Stimulated activated CD4-positive, alpha-beta T cell treated with anti-CD3 and anti-CD28 coated beads, Interleukin-1b, Interleukin-23, amount 100 ng/mL, for 24 hours (primary cell): ENCODE measurements around the gene RRBP1.

Experiments
- DNase-seq, 4 experiments: peaks; one replicate each; pipeline ENCODE4 v3.0.0-alpha.2; 2020; ENCODE audit warnings: low read depth in 4 of 4, low spot score in 1 of 4

RRBP1 gene

GRCh38 chr20:17648315-17648646 lies 33.8 kb downstream of the RRBP1 start:
- DNase-seq, result no peak

- no peak for DNase-seq
Observed at GRCh38 chr20:17647391-17648314, 34.4 kb downstream of the RRBP1 start.

- DNase-seq, result no peak
Observed at GRCh38 chr20:17646961-17647301, 35.1 kb downstream of the RRBP1 start.

- DNase-seq, result no peak
Observed at GRCh38 chr20:17646209-17646960, 35.7 kb downstream of the RRBP1 start.

DNA sequence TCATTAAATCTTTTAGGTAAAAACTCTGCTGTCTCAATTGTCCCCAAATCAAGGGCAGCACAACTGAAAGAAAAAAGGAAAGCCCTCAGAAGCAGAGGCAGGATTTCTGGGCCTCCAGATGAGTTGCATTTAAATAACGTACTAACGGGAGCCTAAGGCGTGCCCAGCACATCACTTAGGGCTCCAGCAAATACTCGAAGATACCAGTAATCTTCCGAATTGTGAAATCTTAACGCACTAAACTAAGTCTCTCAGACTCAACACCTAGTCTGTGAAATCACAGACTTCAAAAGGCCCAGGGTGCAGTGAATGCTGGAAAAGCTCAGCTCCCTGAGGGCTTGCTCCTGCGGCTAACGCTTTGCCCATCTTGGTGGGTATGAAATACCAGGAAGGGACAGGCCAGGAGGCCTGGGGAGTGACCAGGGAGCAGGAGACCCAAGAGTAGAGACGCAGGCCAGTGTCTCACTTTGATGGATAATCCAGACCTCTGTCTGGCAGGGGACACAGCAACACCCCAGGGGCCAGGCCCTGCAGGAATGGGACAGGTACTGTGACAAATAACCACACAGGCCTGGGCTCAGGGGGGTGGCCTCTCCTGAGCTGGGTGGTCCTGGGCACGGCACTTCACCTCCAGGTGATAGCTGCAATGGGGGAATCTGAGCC lies 36.4 kb downstream of the RRBP1 start:
- DNase-seq, result no peak

DNA sequence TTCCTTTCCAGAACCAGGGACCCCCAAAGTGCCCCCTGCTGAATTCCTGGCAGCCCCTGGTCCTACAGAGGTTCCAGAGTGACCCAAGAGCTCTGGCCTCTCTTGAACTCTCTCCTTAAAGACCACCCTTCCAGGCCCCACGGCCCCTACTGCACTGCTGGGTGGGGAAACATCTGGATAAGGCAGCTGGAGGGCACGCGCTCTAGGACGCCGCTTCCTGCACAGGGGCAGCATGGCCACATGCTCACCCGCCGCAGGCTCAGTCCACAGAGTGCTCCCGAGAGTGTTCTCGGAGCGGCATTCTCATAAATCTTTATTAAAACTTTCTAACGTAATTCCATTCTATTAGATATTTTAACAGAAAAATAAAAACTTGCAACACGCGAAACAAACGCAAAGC lies 37.0 kb downstream of the RRBP1 start:
- DNase-seq, result no peak

DNA sequence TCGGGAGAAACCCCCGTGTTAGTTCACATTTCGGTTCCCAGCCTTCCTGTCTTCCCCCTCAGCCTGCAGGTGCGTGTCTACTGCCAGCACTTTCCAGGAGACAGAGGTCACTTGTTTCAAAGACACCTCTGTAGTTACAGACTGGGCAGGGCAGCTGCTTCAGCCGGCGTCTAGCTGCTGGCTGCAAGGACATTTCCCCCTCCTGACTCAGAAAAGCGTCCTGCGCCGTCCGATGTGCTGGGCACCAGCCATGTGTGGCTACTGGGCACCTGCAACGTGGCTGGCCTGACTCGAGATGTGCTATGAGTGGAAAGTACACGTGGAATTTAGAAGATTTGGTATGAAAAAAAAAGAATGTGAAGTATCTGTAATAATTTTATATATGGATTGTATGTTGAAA lies 37.6 kb downstream of the RRBP1 start:
- DNase-seq, result no peak

- no peak for DNase-seq
Observed at GRCh38 chr20:17643531-17644188, 38.4 kb downstream of the RRBP1 start.

GRCh38 chr20:17642404-17643269 lies 39.4 kb downstream of the RRBP1 start:
- no peak for DNase-seq

DNA sequence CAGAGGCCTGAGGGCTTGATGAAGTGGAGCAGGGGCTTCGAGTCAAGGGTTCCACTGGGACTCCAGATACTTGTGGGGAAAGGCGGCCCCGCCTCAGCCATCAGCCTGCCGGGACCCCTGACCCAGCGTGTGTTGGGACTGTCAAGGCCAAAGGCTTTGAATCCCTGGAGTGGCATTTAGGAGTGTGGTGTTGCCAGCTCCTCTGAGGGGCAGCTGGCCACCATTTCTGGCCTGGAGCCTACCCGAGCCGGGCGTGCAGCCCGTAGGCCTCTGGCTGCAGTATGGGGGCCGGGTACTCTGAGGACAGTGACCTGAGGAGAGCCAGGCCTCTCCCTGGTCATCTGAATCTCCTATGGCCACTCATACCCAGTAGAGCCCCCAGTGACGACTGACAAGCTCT lies 40.0 kb downstream of the RRBP1 start:
- no peak for DNase-seq

DNA sequence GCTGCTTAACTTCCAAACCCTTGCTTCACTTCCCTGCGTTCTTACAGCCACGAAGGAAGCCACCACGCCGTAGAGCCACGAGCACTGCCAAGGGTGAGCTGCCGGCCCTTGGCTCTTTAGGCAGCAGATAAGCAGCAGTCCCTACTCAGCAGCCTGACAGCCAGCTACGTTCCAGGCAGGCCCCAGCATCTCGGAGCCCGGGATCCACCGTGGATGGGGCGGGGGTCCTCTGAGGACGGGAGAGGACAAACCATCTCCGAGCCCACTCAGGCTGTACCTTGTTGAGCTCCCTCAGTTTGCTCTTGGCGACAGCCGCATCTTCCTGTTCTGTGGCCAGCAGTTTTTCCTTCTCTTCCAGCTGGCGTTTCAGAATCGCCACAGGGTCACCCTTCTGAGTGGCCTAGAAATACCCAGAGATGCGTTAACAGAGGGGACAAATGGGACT lies 40.5 kb downstream of the RRBP1 start:
- no peak for DNase-seq

- no peak for DNase-seq
Observed at GRCh38 chr20:17640875-17641378, 41.1 kb downstream of the RRBP1 start.

DNA sequence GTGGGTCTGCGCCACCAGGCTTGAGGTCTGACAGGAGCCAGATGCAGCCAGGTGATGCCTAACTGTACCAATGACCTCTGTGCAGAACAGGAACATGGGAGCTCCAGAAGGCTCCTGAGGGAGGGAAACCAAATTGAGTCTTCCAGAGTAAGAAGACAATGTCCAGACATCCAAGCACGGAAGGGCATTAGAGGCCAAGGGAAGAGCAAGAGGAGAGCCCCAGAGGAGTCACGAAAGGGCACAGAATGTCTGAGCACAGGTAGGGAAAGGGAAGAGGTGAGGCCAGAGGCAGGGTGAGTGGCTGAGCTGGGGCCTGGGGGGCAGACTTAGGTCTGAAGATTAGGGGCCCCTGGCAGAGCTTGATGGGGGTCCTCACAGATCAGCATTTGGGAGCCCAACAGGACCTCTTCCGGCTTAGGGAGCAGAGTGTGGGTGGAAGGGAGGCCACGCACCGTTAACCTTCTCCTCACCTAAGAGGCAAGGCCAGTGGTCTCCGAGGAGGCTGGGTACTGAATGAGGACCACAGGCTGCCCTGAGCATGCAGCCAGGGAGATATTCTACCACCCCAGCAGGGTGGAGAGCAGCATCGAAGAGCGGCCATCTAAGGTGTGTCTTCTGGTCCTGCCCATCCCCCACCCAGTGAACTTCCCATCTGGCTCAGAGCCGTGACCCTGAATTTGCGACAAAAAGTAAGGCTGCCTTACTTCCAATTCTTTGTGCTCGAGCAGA lies 41.7 kb downstream of the RRBP1 start:
- no peak for DNase-seq

GRCh38 chr20:17638835-17639407 lies 43.1 kb downstream of the RRBP1 start:
- no peak for DNase-seq

DNA sequence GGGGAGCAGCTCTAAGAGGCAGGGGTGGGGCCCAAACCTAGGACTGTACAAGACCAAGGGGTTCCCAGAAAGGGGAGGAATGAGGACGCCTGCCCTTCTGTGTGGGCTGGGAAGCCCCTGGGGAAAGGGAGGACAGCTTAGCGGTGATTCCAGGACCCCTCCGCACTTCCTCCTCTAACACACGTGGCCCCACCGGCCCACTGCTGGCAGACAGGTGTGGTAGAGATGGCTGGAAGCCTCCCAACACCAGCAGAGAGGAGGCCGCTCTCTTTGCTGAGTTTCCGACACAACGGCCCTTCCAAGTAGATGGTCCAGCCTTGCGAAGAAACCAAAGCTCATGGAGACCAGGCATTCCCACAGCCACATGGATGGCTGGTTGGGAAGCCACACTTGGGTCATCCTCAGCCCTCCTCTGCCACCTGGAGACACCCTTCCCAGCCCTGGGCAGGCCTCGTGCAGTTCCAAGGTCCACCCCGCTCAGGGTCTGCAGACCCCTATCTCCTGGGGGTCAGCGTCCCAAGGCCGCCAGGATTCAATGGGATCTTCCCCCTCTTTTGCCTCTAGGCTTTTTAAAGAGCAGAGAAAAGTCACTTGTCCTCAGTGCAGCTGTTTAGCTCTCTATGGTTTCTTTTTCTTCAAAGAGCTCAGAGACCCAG lies 43.9 kb downstream of the RRBP1 start:
- no peak for DNase-seq

GRCh38 chr20:17637413-17637780 lies 44.6 kb downstream of the RRBP1 start:
- no peak for DNase-seq

DNA sequence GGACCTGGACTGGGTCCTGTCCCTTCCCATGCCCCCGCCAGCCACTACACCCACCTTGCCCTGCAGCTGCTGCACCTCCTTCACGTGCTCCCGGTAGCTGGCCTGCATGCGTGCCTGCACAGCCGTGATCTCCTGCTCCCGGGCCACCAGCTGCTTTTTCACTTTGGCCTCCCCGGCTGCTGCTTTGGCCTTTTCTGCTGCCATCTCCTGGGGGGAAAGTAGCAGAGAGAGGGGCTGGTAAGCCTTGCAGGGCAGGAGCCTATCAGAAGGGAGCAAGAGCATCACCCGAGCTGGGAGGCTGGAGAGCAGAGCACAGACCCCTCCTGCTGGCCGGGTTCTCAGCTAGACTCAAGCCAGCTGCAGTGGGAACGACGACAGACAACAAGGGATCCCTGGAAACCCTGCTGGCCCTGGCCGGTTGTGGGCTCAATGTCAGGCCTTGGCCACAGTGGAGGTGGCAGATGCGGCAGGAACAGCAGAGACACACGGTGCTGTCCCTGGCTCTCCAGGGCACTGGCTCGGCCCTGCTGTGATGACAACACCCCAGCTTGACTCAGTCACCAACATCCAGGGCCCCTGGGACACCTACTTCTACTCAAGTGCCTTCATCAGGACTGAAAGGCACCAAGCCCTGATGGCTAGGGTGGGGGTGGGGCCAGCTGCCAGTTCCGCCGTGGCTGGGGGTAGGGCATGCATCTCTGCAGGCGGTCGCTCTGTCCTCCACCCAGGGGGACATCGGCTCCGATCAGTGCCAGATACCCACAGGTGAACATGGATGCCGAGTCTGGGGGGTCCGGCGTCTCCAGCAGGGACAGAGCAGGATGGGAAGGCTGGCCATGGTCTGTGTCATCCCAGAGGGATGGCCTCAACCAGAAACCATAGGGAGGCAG lies 45.3 kb downstream of the RRBP1 start:
- no peak for DNase-seq
